CD4-positive, alpha-beta T cell treated with Interleukin-2 at 100 ng/mL for 4 hours (primary cell): ENCODE measurements around the gene SLC39A11.
"Not testable (repeated sequence)": the region's sequence is repeated elsewhere in the genome, so short reads cannot be mapped to it uniquely, and the experiment has no call there.

ENCODE experiments used
- DNase-seq: peaks from one replicate; pipeline ENCODE4 v3.0.0-alpha.2; 2020; ENCODE audit warnings: low spot score

SLC39A11 gene

GRCh38 chr17:73107191-73107590 is 14.7 kb upstream of the SLC39A11 start:
- DNase-seq: no peak

- DNase-seq: no peak
These were observed 12.9 kb upstream of the SLC39A11 start for GRCh38 chr17:73105431-73105830.

GRCh38 chr17:73104450-73104849 is 12.0 kb upstream of the SLC39A11 start:
- DNase-seq: no peak

GRCh38 chr17:73103641-73104335 is 11.3 kb upstream of the SLC39A11 start:
- DNase-seq: no peak

GRCh38 chr17:73101031-73101430 is 8.5 kb upstream of the SLC39A11 start:
- DNase-seq: no peak

GRCh38 chr17:73100363-73100762 is 7.9 kb upstream of the SLC39A11 start:
- DNase-seq: no peak

GRCh38 chr17:73099511-73099910 is 7.0 kb upstream of the SLC39A11 start:
- no peak for DNase-seq

- no peak for DNase-seq
These were observed 6.4 kb upstream of the SLC39A11 start for GRCh38 chr17:73098919-73099318.

GRCh38 chr17:73097973-73098765 is 5.7 kb upstream of the SLC39A11 start:
- not testable (repeated sequence) for DNase-seq

- DNase-seq: no peak
These were observed 4.4 kb upstream of the SLC39A11 start for GRCh38 chr17:73096866-73097265.

GRCh38 chr17:73096211-73096610 is 3.7 kb upstream of the SLC39A11 start:
- DNase-seq: no peak

GRCh38 chr17:73093286-73093685 is 798 bp upstream of the SLC39A11 start:
- DNase-seq: no peak

GRCh38 chr17:73091770-73092522 is 542 bp downstream of the SLC39A11 start:
- DNase-seq: no peak

GRCh38 chr17:73091410-73091769 is 1.1 kb downstream of the SLC39A11 start:
- no peak for DNase-seq

GRCh38 chr17:73090396-73091202 is 1.9 kb downstream of the SLC39A11 start:
- no peak for DNase-seq

GRCh38 chr17:73089322-73090317 is 2.9 kb downstream of the SLC39A11 start:
- no peak for DNase-seq

GRCh38 chr17:73088561-73088960 is 3.9 kb downstream of the SLC39A11 start:
- DNase-seq: no peak

- no peak for DNase-seq
These were observed 9.1 kb downstream of the SLC39A11 start for GRCh38 chr17:73083432-73083831.

- DNase-seq: no peak
These were observed 17.9 kb downstream of the SLC39A11 start for GRCh38 chr17:73074566-73074965.

- no peak for DNase-seq
These were observed 20.1 kb downstream of the SLC39A11 start for GRCh38 chr17:73072219-73072962.
